ENCODE measurements around the gene TUBG1.
"Not testable (repeated sequence)": the region's sequence is repeated elsewhere in the genome, so short reads cannot be mapped to it uniquely, and the experiment has no call there.

The TUBG1 gene

DNA sequence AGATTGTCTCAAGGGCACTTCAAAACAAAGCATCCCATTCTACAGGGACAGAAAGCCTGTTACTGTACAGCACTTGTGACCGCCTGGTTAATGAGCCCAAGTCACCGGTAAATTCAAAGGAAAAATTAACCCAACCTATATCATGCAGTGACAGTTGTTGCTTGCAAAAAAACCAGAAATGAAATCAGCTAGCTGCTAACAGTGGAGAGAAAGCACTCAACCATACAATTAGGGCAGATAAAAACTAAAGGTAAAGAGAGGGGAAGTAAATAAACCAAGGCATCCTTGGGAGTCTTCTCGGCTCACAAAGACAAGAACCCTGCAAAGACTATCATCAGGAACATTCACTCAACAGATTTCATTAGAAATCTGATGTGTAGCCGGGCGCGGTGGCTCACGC is 6.2 kb upstream of the TUBG1 start:
- H3K4me3 ChIP-seq (ENCODE audit: low read length in 2 of 2) = no peak overlapping the region
- H3K9me3 ChIP-seq (ENCODE audit: control insufficient read depth in 2 of 2, low read length in 2 of 2) = no peaks in the 10 kb centered on the region
- no peak overlapping the region for H3K9ac ChIP-seq (ENCODE audit: low read depth in 1 of 2, low read length in 2 of 2)
- no peaks in the 10 kb centered on the region for H3K27me3 ChIP-seq (ENCODE audit: control insufficient read depth in 2 of 2, insufficient read depth in 2 of 2, low read length in 2 of 2)
- H3K4me1 ChIP-seq (ENCODE audit: control insufficient read depth in 2 of 2, insufficient read depth in 2 of 2, low read length in 2 of 2) = peaks cover 10 to 15% of the 10 kb centered on the region in 2 donors
- H3K36me3 ChIP-seq (ENCODE audit: control insufficient read depth in 2 of 2, insufficient read depth in 2 of 2, low read length in 2 of 2) = peaks cover 0 to 2% of the 10 kb centered on the region in 2 donors
- H3K27ac ChIP-seq (ENCODE audit: low read depth in 2 of 2, low read length in 2 of 2) = no peak overlapping the region

DNA sequence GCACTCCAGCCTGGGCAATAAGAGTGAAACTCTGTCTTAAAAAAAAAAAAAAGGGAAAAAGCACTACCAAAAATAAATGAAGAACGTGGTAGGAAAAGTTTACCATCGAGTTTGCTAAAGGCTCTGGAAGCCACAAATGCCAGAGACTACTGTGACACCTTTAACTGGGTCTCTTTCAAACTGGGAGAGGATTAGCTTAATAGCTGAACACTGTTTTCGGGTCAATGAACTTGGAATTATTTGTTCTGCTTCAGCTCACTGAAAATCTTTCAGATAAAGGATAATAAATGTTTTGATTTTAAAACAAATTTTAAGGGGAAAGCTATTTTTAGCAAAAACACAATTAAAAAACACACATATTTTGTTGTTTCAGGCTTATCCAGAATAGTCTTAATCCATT is 1.7 kb upstream of the TUBG1 start:
- H3K4me3 ChIP-seq (ENCODE audit: low read length in 2 of 2) = peak overlapping the region; percentile 98 to 100
- no peaks in the 10 kb centered on the region for H3K27me3 ChIP-seq (ENCODE audit: control insufficient read depth in 2 of 2, insufficient read depth in 2 of 2, low read length in 2 of 2)
- no peaks in the 10 kb centered on the region for H3K9me3 ChIP-seq (ENCODE audit: control insufficient read depth in 2 of 2, low read length in 2 of 2)
- H3K36me3 ChIP-seq (ENCODE audit: control insufficient read depth in 2 of 2, insufficient read depth in 2 of 2, low read length in 2 of 2) = peaks cover 0 to 10% of the 10 kb centered on the region in 2 donors
- peak overlapping the region; percentile 95 to 98 for H3K9ac ChIP-seq (ENCODE audit: low read depth in 1 of 2, low read length in 2 of 2)
- H3K27ac ChIP-seq (ENCODE audit: low read depth in 2 of 2, low read length in 2 of 2) = no peak overlapping the region
- peaks cover 11 to 13% of the 10 kb centered on the region in 2 donors for H3K4me1 ChIP-seq (ENCODE audit: control insufficient read depth in 2 of 2, insufficient read depth in 2 of 2, low read length in 2 of 2)

DNA sequence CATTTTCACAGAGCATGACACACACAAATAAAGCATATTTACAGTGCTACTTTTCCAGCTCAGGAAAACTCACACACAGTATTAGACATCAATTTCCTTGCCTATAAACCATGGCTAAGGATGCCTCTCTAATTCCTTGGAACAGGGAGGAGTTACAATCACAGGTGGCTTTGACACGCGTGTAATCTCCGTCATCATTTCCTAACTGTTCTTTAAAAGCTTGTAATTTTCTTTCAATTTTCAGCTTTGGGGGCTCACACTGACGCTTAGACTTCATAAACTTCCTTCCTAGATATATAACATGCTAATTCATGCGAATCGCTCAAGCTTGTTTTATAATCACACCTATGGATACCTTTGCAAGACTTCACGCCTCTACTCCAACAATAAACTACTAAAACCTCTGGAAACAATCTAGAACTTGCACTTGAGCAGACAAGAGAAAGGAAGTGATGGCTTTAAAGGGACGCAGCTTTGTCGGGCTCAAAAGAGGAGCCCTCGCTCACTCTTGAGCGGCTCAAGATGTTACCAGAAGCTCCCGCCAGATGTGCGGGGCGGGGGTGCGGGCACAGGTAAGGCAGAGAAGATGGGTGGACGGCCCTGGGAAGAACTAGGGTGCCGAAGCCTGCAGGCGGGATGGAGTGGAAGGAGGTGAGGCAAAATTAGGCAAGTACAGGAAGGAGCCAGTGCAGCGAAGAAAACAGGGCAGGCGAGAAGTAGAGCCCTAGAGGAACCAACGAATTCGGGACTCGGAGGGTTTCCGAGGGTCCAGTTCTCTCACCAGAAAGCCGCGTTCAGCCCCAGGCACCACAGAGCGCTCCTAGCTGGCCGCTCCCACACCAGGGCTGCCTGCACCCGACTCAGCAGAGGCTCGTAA is 940 bp upstream of the TUBG1 start:
- Histone ChIP-seq H3K9me3 (ENCODE audit: control insufficient read depth in 2 of 2, low read length in 2 of 2) (no peaks in the 10 kb centered on the region), H3K4me3 (ENCODE audit: low read length in 2 of 2) (peak overlapping the region; percentile 98 to 100), H3K4me1 (ENCODE audit: control insufficient read depth in 2 of 2, insufficient read depth in 2 of 2, low read length in 2 of 2) (peaks cover 11 to 13% of the 10 kb centered on the region in 2 donors), H3K27ac (ENCODE audit: low read depth in 2 of 2, low read length in 2 of 2) (peak overlapping the region; percentile 86 to 95), H3K36me3 (ENCODE audit: control insufficient read depth in 2 of 2, insufficient read depth in 2 of 2, low read length in 2 of 2) (peaks cover 3 to 18% of the 10 kb centered on the region in 2 donors), H3K9ac (ENCODE audit: low read depth in 1 of 2, low read length in 2 of 2) (peak overlapping the region; percentile 95 to 98), H3K27me3 (ENCODE audit: control insufficient read depth in 2 of 2, insufficient read depth in 2 of 2, low read length in 2 of 2) (no peaks in the 10 kb centered on the region)

DNA sequence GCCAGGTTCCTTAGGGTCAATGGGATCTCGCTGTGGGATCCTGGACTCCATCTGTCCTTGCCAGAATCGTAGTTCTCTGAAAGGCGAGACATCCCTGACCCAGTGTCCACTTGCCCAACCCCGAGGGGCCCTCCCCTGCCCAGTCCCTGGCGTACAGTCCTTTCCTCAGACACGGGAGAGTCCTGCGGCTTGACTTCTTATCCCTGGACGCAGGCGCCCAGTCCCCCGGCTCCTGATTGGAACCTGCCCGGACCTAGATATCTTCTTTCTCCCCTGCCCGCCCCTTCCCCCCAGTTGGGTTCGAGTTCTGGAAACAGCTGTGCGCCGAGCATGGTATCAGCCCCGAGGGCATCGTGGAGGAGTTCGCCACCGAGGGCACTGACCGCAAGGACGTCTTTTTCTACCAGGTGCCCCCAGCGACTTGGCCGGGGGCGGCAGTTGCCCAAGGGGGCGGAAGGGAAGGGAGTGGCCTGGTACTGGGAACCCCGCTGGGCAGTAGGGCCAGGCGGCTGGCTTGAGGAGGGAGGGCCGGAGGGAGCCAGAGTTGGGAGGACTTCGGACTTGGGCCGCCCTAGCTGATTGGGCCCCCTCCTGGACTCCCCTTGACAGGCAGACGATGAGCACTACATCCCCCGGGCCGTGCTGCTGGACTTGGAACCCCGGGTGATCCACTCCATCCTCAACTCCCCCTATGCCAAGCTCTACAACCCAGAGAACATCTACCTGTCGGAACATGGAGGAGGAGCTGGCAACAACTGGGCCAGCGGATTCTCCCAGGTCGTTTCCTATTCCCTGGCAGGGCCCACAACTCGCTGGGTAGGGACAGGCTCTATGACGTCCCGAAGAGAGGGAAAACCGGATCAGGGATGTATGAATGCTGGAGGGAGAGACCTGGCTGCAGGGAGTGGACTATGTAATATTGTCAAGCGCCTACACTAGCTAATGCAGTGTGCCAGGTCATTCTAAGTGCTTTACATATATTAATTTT is 625 bp downstream of the TUBG1 start:
- not testable (repeated sequence) for H3K9me3 ChIP-seq (ENCODE audit: control insufficient read depth in 2 of 2, low read length in 2 of 2); H3K27me3 ChIP-seq (ENCODE audit: control insufficient read depth in 2 of 2, insufficient read depth in 2 of 2, low read length in 2 of 2)
- peak overlapping the region; percentile 94 to 100 for H3K4me3 ChIP-seq (ENCODE audit: low read length in 2 of 2)
- H3K9ac ChIP-seq (ENCODE audit: low read depth in 1 of 2, low read length in 2 of 2) = peak overlapping the region; percentile 68 to 77
- peaks cover 11 to 13% of the 10 kb centered on the region in 2 donors for H3K4me1 ChIP-seq (ENCODE audit: control insufficient read depth in 2 of 2, insufficient read depth in 2 of 2, low read length in 2 of 2)
- H3K27ac ChIP-seq (ENCODE audit: low read depth in 2 of 2, low read length in 2 of 2) = peak overlapping the region; percentile 73 to 79
- H3K36me3 ChIP-seq (ENCODE audit: control insufficient read depth in 2 of 2, insufficient read depth in 2 of 2, low read length in 2 of 2) = peaks cover 10 to 28% of the 10 kb centered on the region in 2 donors

DNA sequence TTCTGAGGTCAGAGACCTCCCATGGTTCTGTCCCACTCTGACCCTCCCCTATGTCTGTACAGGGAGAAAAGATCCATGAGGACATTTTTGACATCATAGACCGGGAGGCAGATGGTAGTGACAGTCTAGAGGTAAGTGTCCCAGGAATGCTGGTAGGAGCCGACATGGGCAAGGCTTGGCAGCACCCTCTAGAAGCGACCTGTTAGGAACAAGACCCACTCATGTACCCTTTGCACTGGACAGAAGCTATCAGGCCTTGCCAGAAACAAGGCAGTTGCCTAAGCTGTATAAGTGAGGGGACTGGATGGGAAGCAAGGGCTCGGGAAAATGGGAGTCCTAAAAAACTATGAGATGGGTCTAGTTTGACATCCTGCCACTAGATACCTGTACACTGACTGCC is 2.5 kb downstream of the TUBG1 start:
- Histone ChIP-seq H3K27me3 (ENCODE audit: control insufficient read depth in 2 of 2, insufficient read depth in 2 of 2, low read length in 2 of 2) (no peaks in the 10 kb centered on the region), H3K4me3 (ENCODE audit: low read length in 2 of 2) (no peak overlapping the region), H3K36me3 (ENCODE audit: control insufficient read depth in 2 of 2, insufficient read depth in 2 of 2, low read length in 2 of 2) (peaks cover 13 to 29% of the 10 kb centered on the region in 2 donors), H3K9ac (ENCODE audit: low read depth in 1 of 2, low read length in 2 of 2) (no peak overlapping the region), H3K9me3 (ENCODE audit: control insufficient read depth in 2 of 2, low read length in 2 of 2) (no peaks in the 10 kb centered on the region), H3K27ac (ENCODE audit: low read depth in 2 of 2, low read length in 2 of 2) (no peak overlapping the region), H3K4me1 (ENCODE audit: control insufficient read depth in 2 of 2, insufficient read depth in 2 of 2, low read length in 2 of 2) (peaks cover 10 to 11% of the 10 kb centered on the region in 2 donors)

- Histone ChIP-seq H3K4me3 (ENCODE audit: low read length in 2 of 2) (no peak overlapping the region), H3K27ac (ENCODE audit: low read depth in 2 of 2, low read length in 2 of 2) (no peak overlapping the region), H3K9ac (ENCODE audit: low read depth in 1 of 2, low read length in 2 of 2) (no peak overlapping the region), H3K4me1 (ENCODE audit: control insufficient read depth in 2 of 2, insufficient read depth in 2 of 2, low read length in 2 of 2) (peaks cover 6 to 8% of the 10 kb centered on the region in 2 donors), H3K27me3 (ENCODE audit: control insufficient read depth in 2 of 2, insufficient read depth in 2 of 2, low read length in 2 of 2) (no peaks in the 10 kb centered on the region), H3K36me3 (ENCODE audit: control insufficient read depth in 2 of 2, insufficient read depth in 2 of 2, low read length in 2 of 2) (peaks cover 13 to 29% of the 10 kb centered on the region in 2 donors), H3K9me3 (ENCODE audit: control insufficient read depth in 2 of 2, low read length in 2 of 2) (no peaks in the 10 kb centered on the region)
Measured at GRCh38 chr17:42613699-42614295, 4.3 kb downstream of the TUBG1 start.

- Histone ChIP-seq H3K36me3 (ENCODE audit: control insufficient read depth in 2 of 2, insufficient read depth in 2 of 2, low read length in 2 of 2) (peaks cover 11 to 19% of the 10 kb centered on the region in 2 donors), H3K27ac (ENCODE audit: low read depth in 2 of 2, low read length in 2 of 2) (peak overlapping the region in 1 of 2 donors; percentile 61), H3K4me3 (ENCODE audit: low read length in 2 of 2) (no peak overlapping the region), H3K9ac (ENCODE audit: low read depth in 1 of 2, low read length in 2 of 2) (no peak overlapping the region), H3K9me3 (ENCODE audit: control insufficient read depth in 2 of 2, low read length in 2 of 2) (no peaks in the 10 kb centered on the region), H3K27me3 (ENCODE audit: control insufficient read depth in 2 of 2, insufficient read depth in 2 of 2, low read length in 2 of 2) (no peaks in the 10 kb centered on the region), H3K4me1 (ENCODE audit: control insufficient read depth in 2 of 2, insufficient read depth in 2 of 2, low read length in 2 of 2) (peaks cover 8% of the 10 kb centered on the region in 2 donors)
Measured at GRCh38 chr17:42617956-42618431, 8.5 kb downstream of the TUBG1 start.

GRCh38 chr17:42618442-42619150 is 9.1 kb downstream of the TUBG1 start:
- Histone ChIP-seq H3K4me3 (ENCODE audit: low read length in 2 of 2) (peak overlapping the region; percentile 30 to 45), H3K36me3 (ENCODE audit: control insufficient read depth in 2 of 2, insufficient read depth in 2 of 2, low read length in 2 of 2) (peaks cover 10 to 13% of the 10 kb centered on the region in 2 donors), H3K27ac (ENCODE audit: low read depth in 2 of 2, low read length in 2 of 2) (peak overlapping the region in 1 of 2 donors; percentile 61), H3K4me1 (ENCODE audit: control insufficient read depth in 2 of 2, insufficient read depth in 2 of 2, low read length in 2 of 2) (peaks cover 8% of the 10 kb centered on the region in 2 donors), H3K27me3 (ENCODE audit: control insufficient read depth in 2 of 2, insufficient read depth in 2 of 2, low read length in 2 of 2) (no peaks in the 10 kb centered on the region), H3K9ac (ENCODE audit: low read depth in 1 of 2, low read length in 2 of 2) (peak overlapping the region in 1 of 2 donors; percentile 26), H3K9me3 (ENCODE audit: control insufficient read depth in 2 of 2, low read length in 2 of 2) (no peaks in the 10 kb centered on the region)

GRCh38 chr17:42621987-42622386 is 12.5 kb downstream of the TUBG1 start:
- not testable (repeated sequence) for H3K27ac ChIP-seq (ENCODE audit: low read depth in 2 of 2, low read length in 2 of 2); H3K9ac ChIP-seq (ENCODE audit: low read depth in 1 of 2, low read length in 2 of 2); H3K36me3 ChIP-seq (ENCODE audit: control insufficient read depth in 2 of 2, insufficient read depth in 2 of 2, low read length in 2 of 2); H3K9me3 ChIP-seq (ENCODE audit: control insufficient read depth in 2 of 2, low read length in 2 of 2); H3K4me3 ChIP-seq (ENCODE audit: low read length in 2 of 2); H3K27me3 ChIP-seq (ENCODE audit: control insufficient read depth in 2 of 2, insufficient read depth in 2 of 2, low read length in 2 of 2)
- H3K4me1 ChIP-seq (ENCODE audit: control insufficient read depth in 2 of 2, insufficient read depth in 2 of 2, low read length in 2 of 2) = peaks cover 8 to 12% of the 10 kb centered on the region in 2 donors
